HEK293T (cell line): ENCODE results near the gene NT5DC4.

ENCODE experiments used
- CTBP1 ChIP-seq: fragments of 450-650 bp; IDR thresholded peaks from 2 replicates; pipeline ENCODE4 v1.6.1; 2016; ENCODE audit warnings: borderline replicate concordance
- FOXA1 ChIP-seq: fragments of 450-650 bp; IDR thresholded peaks from 2 replicates; pipeline ENCODE4 v1.6.1; 2016; ENCODE audit warnings: mild to moderate bottlenecking
- FOXK2 ChIP-seq: fragments of 450-650 bp; IDR thresholded peaks from 2 replicates; pipeline ENCODE4 v1.6.1; 2016; ENCODE audit warnings: mild to moderate bottlenecking
- FOXM1 ChIP-seq: fragments of 450-650 bp; IDR thresholded peaks from 2 replicates; pipeline ENCODE4 v1.6.1; 2017; ENCODE audit warnings: mild to moderate bottlenecking, borderline replicate concordance
- HDGF ChIP-seq: fragments of 450-650 bp; IDR thresholded peaks from 2 replicates; pipeline ENCODE4 v1.6.1; 2017; ENCODE audit warnings: antibody characterized with exemption, borderline replicate concordance
- PKNOX1 ChIP-seq: fragments of 450-650 bp; IDR thresholded peaks from 2 replicates; pipeline ENCODE4 v1.6.1; 2016
- SUZ12 ChIP-seq: fragments of 450-650 bp; IDR thresholded peaks from 2 replicates; pipeline ENCODE4 v1.6.1; 2016; ENCODE audit warnings: mild to moderate bottlenecking
- TARDBP ChIP-seq: fragments of 450-650 bp; IDR thresholded peaks from 2 replicates; pipeline ENCODE4 v1.6.1; 2016

GRCh38 chr2:112691881-112692281, 28.9 kb upstream of the NT5DC4 start:
- no peak for TF ChIP-seq CTBP1
- no peak for TF ChIP-seq HDGF
- TF ChIP-seq FOXK2, result no peak
- TF ChIP-seq TARDBP, result no peak
- TF ChIP-seq PKNOX1, result no peak
- TF ChIP-seq FOXM1, result no peak
- no peak for TF ChIP-seq FOXA1
- TF ChIP-seq SUZ12, result no peak
